Measurements from ENCODE around the gene CACNA1C. TPM values are rescaled to one million over a fixed set of nuclear protein-coding genes. Genes with fewer than 3 reads are reported as not detected.

The CACNA1C gene
- total RNA-seq, 2 experiments from 2014 or later = 0.69 to 1.4 TPM

GRCh38 chr12:2578211-2578610, 525.4 kb downstream of the CACNA1C start:
- intact Hi-C loops (cut with micrococcal nuclease; ENCODE audit: unreplicated experiment) = no loop called here
- BruUV-seq (replicated peaks) = no TSS peak
- no peaks in the 10 kb centered on the region for H3K9me3 ChIP-seq (ENCODE audit: low read length)
- H4K20me1 ChIP-seq (ENCODE audit: insufficient read depth, low read length) = no peaks in the 10 kb centered on the region
- H3K79me2 ChIP-seq (ENCODE audit: insufficient read depth, low read depth, low read length) = no peaks in the 10 kb centered on the region
- H2AFZ ChIP-seq (ENCODE audit: low read length) = no peak overlapping the region
- no peak for DNase-seq (ENCODE audit: low spot score)
- H3K27ac ChIP-seq (ENCODE audit: low read depth, low read length, poor library complexity, severe bottlenecking) = no peak overlapping the region
- no peaks in the 10 kb centered on the region for H3K4me1 ChIP-seq (ENCODE audit: insufficient read depth, low read length, poor library complexity, severe bottlenecking)
- POLR2A ChIA-PET = no interaction called here
- no peaks in the 10 kb centered on the region for H3K9me2 ChIP-seq (ENCODE audit: insufficient read depth, low read length)
- H3K36me3 ChIP-seq (ENCODE audit: insufficient read depth, low read length) = no peaks in the 10 kb centered on the region
- no peak overlapping the region for H3K4me3 ChIP-seq (ENCODE audit: low read depth, low read length, poor library complexity, severe bottlenecking)
- H3K4me2 ChIP-seq (ENCODE audit: low read length) = no peak overlapping the region
- TF ChIP-seq EZH2phosphoT487 (IDR thresholded peaks at IDR 0.05; ENCODE audit: borderline replicate concordance, low read depth, low read length) = no peak
- no peak for TF ChIP-seq CTCF (conservative IDR thresholded peaks at IDR 0.05; ENCODE audit: low read length)
- CTCF ChIA-PET (ENCODE audit: unreplicated experiment) = no interaction called here

- H3K79me2 ChIP-seq (ENCODE audit: insufficient read depth, low read depth, low read length) = no peaks in the 10 kb centered on the region
These were observed 526.0 kb downstream of the CACNA1C start for GRCh38 chr12:2578772-2579171.

More at GRCh38 chr12:2578772-2579171, 526.0 kb downstream of the CACNA1C start:
- ChIA-PET CTCF (ENCODE audit: unreplicated experiment) (no interaction called here), POLR2A (no interaction called here)
- intact Hi-C loops (cut with micrococcal nuclease; ENCODE audit: unreplicated experiment) = no loop called here
- Histone ChIP-seq H2AFZ (ENCODE audit: low read length) (no peak overlapping the region), H3K4me2 (ENCODE audit: low read length) (no peak overlapping the region), H3K4me1 (ENCODE audit: insufficient read depth, low read length, poor library complexity, severe bottlenecking) (no peaks in the 10 kb centered on the region), H4K20me1 (ENCODE audit: insufficient read depth, low read length) (no peaks in the 10 kb centered on the region), H3K27ac (ENCODE audit: low read depth, low read length, poor library complexity, severe bottlenecking) (no peak overlapping the region), H3K9me2 (ENCODE audit: insufficient read depth, low read length) (no peaks in the 10 kb centered on the region), H3K36me3 (ENCODE audit: insufficient read depth, low read length) (no peaks in the 10 kb centered on the region), H3K9me3 (ENCODE audit: low read length) (no peaks in the 10 kb centered on the region), H3K4me3 (ENCODE audit: low read depth, low read length, poor library complexity, severe bottlenecking) (no peak overlapping the region)
- no peak for DNase-seq (ENCODE audit: low spot score)
- TF ChIP-seq EZH2phosphoT487 (IDR thresholded peaks at IDR 0.05; ENCODE audit: borderline replicate concordance, low read depth, low read length) = no peak
- TF ChIP-seq CTCF (conservative IDR thresholded peaks at IDR 0.05; ENCODE audit: low read length) = no peak
- BruUV-seq (replicated peaks) = no TSS peak
